DMS153 (cell line): ENCODE measurements around the gene CGNL1.

Source experiments
- DNase-seq: peaks from one replicate; lab custom pipeline; 2025; lab: John Stamatoyannopoulos, UW

CGNL1 gene

GRCh38 chr15:57500979-57501576, 124.8 kb downstream of the CGNL1 start:
- no peak for DNase-seq

GRCh38 chr15:57502116-57502515, 125.8 kb downstream of the CGNL1 start:
- no peak for DNase-seq

GRCh38 chr15:57503051-57503702, 126.9 kb downstream of the CGNL1 start:
- no peak for DNase-seq

GRCh38 chr15:57503911-57504598, 127.8 kb downstream of the CGNL1 start:
- DNase-seq: no peak

- DNase-seq: peak; percentile 5
Observed at GRCh38 chr15:57504599-57504940, 128.3 kb downstream of the CGNL1 start.

- DNase-seq: no peak
Observed at GRCh38 chr15:57505056-57505715, 128.9 kb downstream of the CGNL1 start.

GRCh38 chr15:57505949-57506391, 129.7 kb downstream of the CGNL1 start:
- peak; percentile 85 for DNase-seq

- no peak for DNase-seq
Observed at GRCh38 chr15:57506422-57506821, 130.1 kb downstream of the CGNL1 start.

- DNase-seq: no peak
Observed at GRCh38 chr15:57507111-57507510, 130.8 kb downstream of the CGNL1 start.

GRCh38 chr15:57509126-57509525, 132.8 kb downstream of the CGNL1 start:
- no peak for DNase-seq

- DNase-seq: no peak
Observed at GRCh38 chr15:57509965-57510364, 133.7 kb downstream of the CGNL1 start.

- peak; percentile 27 for DNase-seq
Observed at GRCh38 chr15:57510647-57511046, 134.3 kb downstream of the CGNL1 start.

- no peak for DNase-seq
Observed at GRCh38 chr15:57516327-57517029, 140.2 kb downstream of the CGNL1 start.

- no peak for DNase-seq
Observed at GRCh38 chr15:57517030-57517671, 140.8 kb downstream of the CGNL1 start.

GRCh38 chr15:57518779-57519405, 142.6 kb downstream of the CGNL1 start:
- DNase-seq: no peak

- DNase-seq: no peak
Observed at GRCh38 chr15:57519806-57520205, 143.5 kb downstream of the CGNL1 start.

- no peak for DNase-seq
Observed at GRCh38 chr15:57521503-57521902, 145.2 kb downstream of the CGNL1 start.

- DNase-seq: no peak
Observed at GRCh38 chr15:57522148-57522547, 145.8 kb downstream of the CGNL1 start.

GRCh38 chr15:57525581-57525980, 149.3 kb downstream of the CGNL1 start:
- no peak for DNase-seq

- DNase-seq: no peak
Observed at GRCh38 chr15:57526076-57526475, 149.8 kb downstream of the CGNL1 start.

- DNase-seq: no peak
Observed at GRCh38 chr15:57526615-57527014, 150.3 kb downstream of the CGNL1 start.
